Esophagus (tissue), 2 donors: Measurements from ENCODE around the gene NRSN2. TPM values are rescaled to one million over a fixed set of nuclear protein-coding genes. Genes with fewer than 3 reads are reported as not detected.

Source experiments
- H3K27ac ChIP-seq, 2 donors: one replicate each; pipeline ENCODE4 v1.5.1; 2013; ENCODE audit warnings: low read depth in 2 of 2, mild to moderate bottlenecking in 2 of 2, inconsistent platforms in 1 of 2, low read length in 1 of 2, moderate library complexity in 1 of 2
- H3K27me3 ChIP-seq, 2 donors: one replicate each; pipeline ENCODE4 v1.6.1; 2013; ENCODE audit warnings: low read length in 2 of 2, control low read depth in 1 of 2, mild to moderate bottlenecking in 1 of 2; ENCODE audit not compliant: insufficient read depth in 2 of 2, control insufficient read depth in 1 of 2
- H3K36me3 ChIP-seq, 2 donors: one replicate each; pipeline ENCODE4 v1.6.1; 2013; ENCODE audit warnings: low read length in 1 of 2; ENCODE audit not compliant: control insufficient read depth in 2 of 2, insufficient read depth in 2 of 2
- H3K4me1 ChIP-seq, 2 donors: one replicate each; pipeline ENCODE4 v1.6.1; 2013; ENCODE audit warnings: low read length in 1 of 2; ENCODE audit not compliant: control insufficient read depth in 2 of 2, insufficient read depth in 2 of 2
- H3K4me3 ChIP-seq, 2 donors: one replicate each; pipeline ENCODE4 v1.5.1; 2013; ENCODE audit warnings: low read length in 2 of 2, mild to moderate bottlenecking in 2 of 2, low read depth in 1 of 2, moderate library complexity in 1 of 2
- H3K9me3 ChIP-seq, 2 donors: one replicate each; pipeline ENCODE4 v1.6.1; 2013; ENCODE audit warnings: mild to moderate bottlenecking in 2 of 2, low read depth in 1 of 2, low read length in 1 of 2, moderate library complexity in 1 of 2; ENCODE audit not compliant: control insufficient read depth in 2 of 2, insufficient read depth in 1 of 2
- WGBS, 2 donors: extraction: QIAGEN DNeasy Blood & Tissue Kit; methylation state at CpG; one replicate each; pipeline ENCODE4 v1.1.7; 2013; 5-methylcytosine and 5-hydroxymethylcytosine counted together
- polyA plus RNA-seq, 2 donors: library from polyadenylated mRNA; stranded (reverse); fragments of 200-250 nt; gene quantifications; one replicate each; pipeline ENCODE4 v1.2.3, GENCODE V29; 2013
- donor health status: healthy with polysubstance abuse.
- donor health status: Bipolar disorder and iron deficiency.

The NRSN2 gene
- polyA plus RNA-seq, 2 donors = 6.0 to 6.1 TPM

- peak overlapping the region; percentile 19 to 27 for H3K4me3 ChIP-seq
- no peaks in the 10 kb centered on the region for H3K27me3 ChIP-seq
- no peaks in the 10 kb centered on the region for H3K4me1 ChIP-seq
- H3K27ac ChIP-seq = peak overlapping the region; percentile 38 to 84
- no peaks in the 10 kb centered on the region for H3K9me3 ChIP-seq
- WGBS, 2 donors = 18 to 32% methylated on average over 31 of the region's 31 CpGs
- H3K36me3 ChIP-seq = no peaks in the 10 kb centered on the region
These were observed 36.9 kb upstream of the NRSN2 start for GRCh38 chr20:309841-310644.

DNA sequence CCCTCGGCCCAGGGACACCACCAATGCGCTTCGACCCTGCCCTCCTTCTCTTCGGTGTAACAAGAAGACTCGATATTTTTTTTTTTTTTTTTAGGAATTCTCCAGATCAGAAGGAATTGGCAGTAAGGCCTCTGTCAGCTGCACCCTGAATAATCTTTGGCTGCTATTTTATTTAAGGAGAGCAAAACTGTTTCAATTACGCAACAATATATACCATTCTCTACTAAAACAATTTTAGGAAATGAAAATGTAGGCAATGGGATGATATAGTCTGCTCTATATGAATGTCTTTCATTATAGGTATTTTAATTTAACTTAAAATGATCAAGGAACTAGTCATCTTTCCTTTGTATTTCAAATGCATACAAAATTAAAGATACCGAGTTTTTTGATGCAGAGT is 36.3 kb upstream of the NRSN2 start:
- no peaks in the 10 kb centered on the region for H3K36me3 ChIP-seq
- 12 to 29% methylated on average over 7 of the region's 7 CpGs for WGBS, 2 donors
- no peaks in the 10 kb centered on the region for H3K27me3 ChIP-seq
- no peaks in the 10 kb centered on the region for H3K4me1 ChIP-seq
- no peaks in the 10 kb centered on the region for H3K9me3 ChIP-seq
- H3K27ac ChIP-seq = no peak overlapping the region
- H3K4me3 ChIP-seq = no peak overlapping the region

- no peaks in the 10 kb centered on the region for H3K36me3 ChIP-seq
- no peaks in the 10 kb centered on the region for H3K27me3 ChIP-seq
- no peaks in the 10 kb centered on the region for H3K9me3 ChIP-seq
- no peak overlapping the region for H3K4me3 ChIP-seq
- H3K4me1 ChIP-seq = no peaks in the 10 kb centered on the region
- 85 to 88% methylated on average over 7 of the region's 7 CpGs for WGBS, 2 donors
- H3K27ac ChIP-seq = no peak overlapping the region
These were observed 35.3 kb upstream of the NRSN2 start for GRCh38 chr20:311609-312008.

- H3K4me3 ChIP-seq = no peak overlapping the region
- H3K36me3 ChIP-seq = no peaks in the 10 kb centered on the region
- no peaks in the 10 kb centered on the region for H3K9me3 ChIP-seq
- H3K27me3 ChIP-seq = no peaks in the 10 kb centered on the region
- 58 to 76% methylated on average over 8 of the region's 8 CpGs for WGBS, 2 donors
- no peak overlapping the region for H3K27ac ChIP-seq
- H3K4me1 ChIP-seq = no peaks in the 10 kb centered on the region
These were observed 34.8 kb upstream of the NRSN2 start for GRCh38 chr20:312067-312466.

- no peaks in the 10 kb centered on the region for H3K27me3 ChIP-seq
- H3K4me1 ChIP-seq = no peaks in the 10 kb centered on the region
- no peak overlapping the region for H3K4me3 ChIP-seq
- no peak overlapping the region for H3K27ac ChIP-seq
- 65 to 73% methylated on average over 1 of the region's 1 CpG for WGBS, 2 donors
- H3K36me3 ChIP-seq = no peaks in the 10 kb centered on the region
- H3K9me3 ChIP-seq = no peaks in the 10 kb centered on the region
These were observed 34.0 kb upstream of the NRSN2 start for GRCh38 chr20:312866-313265.

DNA sequence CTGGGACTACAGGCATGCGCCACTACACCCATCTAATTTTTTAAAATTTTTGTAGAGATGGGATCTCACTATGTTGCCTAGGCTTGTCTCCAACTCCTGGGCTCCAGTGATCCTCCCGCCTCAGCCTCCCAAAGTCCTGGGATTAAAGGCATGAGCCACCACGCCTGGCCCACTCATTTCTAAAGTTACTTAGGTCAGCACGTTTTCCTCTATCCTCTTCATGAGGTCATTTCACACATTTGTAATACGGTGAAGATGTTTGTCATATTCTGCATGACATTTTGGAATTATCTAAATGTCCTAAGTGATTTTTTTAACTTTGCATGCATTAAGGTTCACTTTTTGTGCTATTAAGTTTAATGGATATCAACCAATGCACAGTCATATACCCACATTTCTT is 33.5 kb upstream of the NRSN2 start:
- H3K4me1 ChIP-seq = no peaks in the 10 kb centered on the region
- no peaks in the 10 kb centered on the region for H3K9me3 ChIP-seq
- H3K27me3 ChIP-seq = no peaks in the 10 kb centered on the region
- no peak overlapping the region for H3K4me3 ChIP-seq
- no peak overlapping the region for H3K27ac ChIP-seq
- no peaks in the 10 kb centered on the region for H3K36me3 ChIP-seq
- WGBS, 2 donors = 85 to 86% methylated on average over 5 of the region's 5 CpGs

DNA sequence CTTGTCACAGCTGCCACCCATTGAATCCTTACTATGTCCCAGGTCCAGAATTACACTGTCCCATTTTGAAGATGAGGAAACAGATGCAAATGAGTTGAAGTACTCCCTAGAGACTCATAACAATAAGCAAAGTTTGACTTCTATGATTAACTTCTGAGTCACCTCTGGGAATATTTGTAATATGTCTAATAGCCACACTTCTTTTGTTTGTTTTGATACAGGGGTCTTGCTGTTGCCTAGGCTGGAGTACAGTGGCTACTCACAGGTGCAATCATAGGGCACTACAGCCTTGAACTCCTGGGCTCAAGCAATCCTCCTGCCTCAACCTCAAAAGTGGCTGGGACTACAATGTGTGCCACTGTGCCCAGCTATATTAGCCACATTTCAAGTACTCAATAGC is 33.0 kb upstream of the NRSN2 start:
- Histone ChIP-seq H3K9me3 (no peaks in the 10 kb centered on the region), H3K27ac (no peak overlapping the region), H3K4me1 (no peaks in the 10 kb centered on the region), H3K4me3 (no peak overlapping the region), H3K36me3 (no peaks in the 10 kb centered on the region), H3K27me3 (no peaks in the 10 kb centered on the region)

- WGBS, 2 donors = 89 to 93% methylated on average over 2 of the region's 2 CpGs
- H3K9me3 ChIP-seq = no peaks in the 10 kb centered on the region
- no peaks in the 10 kb centered on the region for H3K36me3 ChIP-seq
- no peak overlapping the region for H3K27ac ChIP-seq
- no peak overlapping the region for H3K4me3 ChIP-seq
- H3K27me3 ChIP-seq = no peaks in the 10 kb centered on the region
- H3K4me1 ChIP-seq = no peaks in the 10 kb centered on the region
These were observed 30.4 kb upstream of the NRSN2 start for GRCh38 chr20:316316-317068.

GRCh38 chr20:324177-325044 is 22.5 kb upstream of the NRSN2 start:
- peaks cover 0 to 3% of the 10 kb centered on the region in 2 donors for H3K9me3 ChIP-seq
- WGBS, 2 donors = 0 to 1% methylated on average over 65 to 69 of the region's 69 CpGs
- peaks cover 3 to 9% of the 10 kb centered on the region in 2 donors for H3K4me1 ChIP-seq
- H3K4me3 ChIP-seq = peak overlapping the region; percentile 66 to 72
- H3K27me3 ChIP-seq = no peaks in the 10 kb centered on the region
- H3K36me3 ChIP-seq = no peaks in the 10 kb centered on the region
- peak overlapping the region; percentile 87 to 99 for H3K27ac ChIP-seq
